Cardiac fibroblast (primary cell): ENCODE measurements around the gene CFAP100.

Source experiments
- DNase-seq, 2 donors: peaks; one replicate each; pipeline versions ENCODE4 v3.0.0 to v3.0.0-alpha.2; 2010; ENCODE audit warnings: low read depth in 2 of 2
- H3K4me3 ChIP-seq, 2 donors: replicated peaks in 1 of 2; 1 replicate in 1 of 2; 2 replicates in 1 of 2; pipeline ENCODE4 v1.5.1; 2011; ENCODE audit warnings: low read depth in 2 of 2, low read length in 2 of 2, mild to moderate bottlenecking in 2 of 2, moderate library complexity in 1 of 2
- TF ChIP-seq, protein P1 (sequence below): IDR thresholded peaks from one replicate; pipeline ENCODE4 v1.5.1; 2011; ENCODE audit warnings: low read depth, mild to moderate bottlenecking, low read length, inconsistent platforms

CFAP100 gene

DNA sequence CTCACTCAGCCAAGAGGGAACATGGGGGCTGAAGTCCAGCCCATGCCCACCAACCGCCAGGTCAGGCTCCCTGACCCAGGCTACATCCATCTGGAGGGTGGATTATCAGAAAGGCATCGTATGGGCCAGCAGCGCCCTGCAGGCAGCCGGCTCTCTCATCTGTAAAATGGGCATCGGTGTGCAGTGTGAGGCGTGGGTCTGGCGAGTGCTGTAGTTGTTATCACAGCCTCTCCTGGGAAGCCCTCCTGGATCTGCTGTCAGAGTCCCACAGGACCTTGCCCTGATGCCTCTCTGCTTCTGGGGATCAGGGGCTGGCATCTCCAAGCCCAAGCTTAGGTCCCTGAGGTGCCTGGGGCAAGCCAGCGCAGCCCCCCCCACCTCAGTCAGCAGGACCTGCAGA lies 27.4 kb downstream of the CFAP100 start:
- TF ChIP-seq, protein P1, sequence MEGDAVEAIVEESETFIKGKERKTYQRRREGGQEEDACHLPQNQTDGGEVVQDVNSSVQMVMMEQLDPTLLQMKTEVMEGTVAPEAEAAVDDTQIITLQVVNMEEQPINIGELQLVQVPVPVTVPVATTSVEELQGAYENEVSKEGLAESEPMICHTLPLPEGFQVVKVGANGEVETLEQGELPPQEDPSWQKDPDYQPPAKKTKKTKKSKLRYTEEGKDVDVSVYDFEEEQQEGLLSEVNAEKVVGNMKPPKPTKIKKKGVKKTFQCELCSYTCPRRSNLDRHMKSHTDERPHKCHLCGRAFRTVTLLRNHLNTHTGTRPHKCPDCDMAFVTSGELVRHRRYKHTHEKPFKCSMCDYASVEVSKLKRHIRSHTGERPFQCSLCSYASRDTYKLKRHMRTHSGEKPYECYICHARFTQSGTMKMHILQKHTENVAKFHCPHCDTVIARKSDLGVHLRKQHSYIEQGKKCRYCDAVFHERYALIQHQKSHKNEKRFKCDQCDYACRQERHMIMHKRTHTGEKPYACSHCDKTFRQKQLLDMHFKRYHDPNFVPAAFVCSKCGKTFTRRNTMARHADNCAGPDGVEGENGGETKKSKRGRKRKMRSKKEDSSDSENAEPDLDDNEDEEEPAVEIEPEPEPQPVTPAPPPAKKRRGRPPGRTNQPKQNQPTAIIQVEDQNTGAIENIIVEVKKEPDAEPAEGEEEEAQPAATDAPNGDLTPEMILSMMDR = no peak
- no peak overlapping the region for H3K4me3 ChIP-seq
- no peak for DNase-seq

DNA sequence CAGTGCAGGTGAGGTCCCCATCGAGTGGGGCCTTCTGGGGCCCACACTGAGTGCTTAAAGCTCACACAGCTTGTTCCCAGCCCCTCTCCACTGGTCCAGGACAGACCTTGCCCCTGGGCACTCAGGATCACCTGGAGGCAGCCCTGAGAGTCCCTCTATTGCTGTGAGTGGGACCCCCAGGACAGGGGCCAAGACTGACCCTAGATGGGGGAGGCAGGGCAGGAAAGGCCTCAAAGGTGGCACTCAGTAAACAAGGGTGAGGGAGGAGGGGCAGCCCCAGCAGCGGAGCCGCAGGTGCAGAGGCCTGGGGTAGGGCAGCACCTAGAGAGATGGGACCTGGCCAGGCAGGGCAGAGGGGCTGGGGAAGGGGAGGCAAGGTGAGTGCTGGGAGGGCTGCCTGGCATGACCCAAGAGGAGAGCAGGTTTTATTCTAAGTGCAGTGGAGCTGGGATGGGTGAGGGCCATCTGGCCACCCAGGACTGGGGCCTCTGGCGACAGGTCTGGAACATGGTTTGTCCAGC lies 27.9 kb downstream of the CFAP100 start:
- TF ChIP-seq, protein P1 = no peak
- DNase-seq = no peak
- no peak overlapping the region for H3K4me3 ChIP-seq

DNA sequence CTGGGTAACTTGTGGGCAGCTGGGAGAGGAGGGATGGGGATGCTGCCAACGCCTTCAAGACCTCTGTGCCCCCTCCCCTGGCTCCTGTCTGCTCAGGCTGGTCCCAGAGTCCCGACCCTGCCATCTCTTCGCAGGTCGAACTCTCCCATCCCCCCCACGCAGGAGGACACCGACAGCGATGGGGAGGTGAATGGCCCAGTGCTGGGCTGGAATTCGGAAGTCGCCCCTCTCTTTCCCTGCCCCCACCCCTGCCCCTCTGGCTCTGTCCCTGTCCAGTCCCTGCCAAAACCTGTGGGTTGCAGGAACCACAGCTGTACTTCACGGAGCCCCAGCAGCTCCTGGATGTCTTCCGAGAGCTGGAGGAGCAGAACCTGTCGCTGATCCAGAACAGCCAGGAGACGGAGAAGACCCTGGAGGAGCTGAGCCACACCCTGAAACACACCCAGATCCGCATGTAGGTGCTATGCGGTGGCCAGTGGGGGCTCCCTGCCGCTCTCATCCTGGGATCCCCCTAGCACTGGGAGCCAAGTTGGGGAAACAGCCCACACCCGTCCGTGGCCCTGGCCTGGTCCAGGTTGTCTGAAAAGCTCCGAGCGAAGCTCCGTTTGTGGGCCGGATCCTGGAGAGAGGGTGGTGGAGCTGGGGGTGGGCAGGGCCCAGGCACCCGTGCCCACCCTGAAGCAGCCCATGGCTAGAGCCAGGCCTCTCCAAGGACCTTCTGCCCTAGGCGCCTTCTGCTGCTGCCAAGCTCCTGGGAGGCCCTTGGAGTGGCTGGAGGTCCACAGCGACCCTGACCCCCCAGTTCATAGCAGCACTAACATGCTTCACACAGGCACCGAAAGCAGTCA lies 28.7 kb downstream of the CFAP100 start:
- DNase-seq = no peak
- TF ChIP-seq, protein P1 = no peak
- no peak overlapping the region for H3K4me3 ChIP-seq

DNA sequence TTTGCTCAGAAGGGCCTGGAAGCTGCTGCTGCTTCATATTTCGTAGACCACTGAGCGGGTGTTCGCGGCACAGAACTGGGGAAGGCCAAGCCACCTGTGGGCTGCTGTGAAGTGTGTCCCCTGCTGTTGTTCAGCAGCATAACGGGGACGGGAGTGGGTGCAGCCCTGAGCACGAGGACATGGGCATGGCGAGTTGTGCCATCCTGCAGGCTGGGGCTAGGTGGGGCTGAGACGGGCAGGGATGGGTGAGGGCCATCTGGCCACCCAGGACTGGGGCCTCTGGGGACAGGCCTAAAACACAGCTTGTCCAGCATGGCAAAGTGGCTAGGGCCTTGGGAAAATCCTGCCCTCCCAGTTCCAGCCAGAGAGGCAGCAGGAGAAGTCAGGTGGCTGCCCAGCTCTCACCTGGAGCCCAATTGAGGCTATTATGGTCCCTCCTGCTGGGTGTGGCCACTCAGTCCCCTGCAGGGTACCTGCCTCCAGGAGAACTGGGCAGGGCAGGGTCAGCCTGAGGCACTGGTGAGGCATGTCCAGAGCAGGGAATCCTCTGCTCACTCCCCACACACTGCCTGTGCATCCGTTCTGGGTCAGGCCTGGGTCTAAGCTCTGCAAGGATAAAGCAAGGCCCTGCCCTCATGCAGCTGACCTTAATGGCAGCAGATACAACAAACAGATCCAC lies 29.5 kb downstream of the CFAP100 start:
- DNase-seq = no peak
- TF ChIP-seq, protein P1 = no peak
- H3K4me3 ChIP-seq = no peak overlapping the region

DNA sequence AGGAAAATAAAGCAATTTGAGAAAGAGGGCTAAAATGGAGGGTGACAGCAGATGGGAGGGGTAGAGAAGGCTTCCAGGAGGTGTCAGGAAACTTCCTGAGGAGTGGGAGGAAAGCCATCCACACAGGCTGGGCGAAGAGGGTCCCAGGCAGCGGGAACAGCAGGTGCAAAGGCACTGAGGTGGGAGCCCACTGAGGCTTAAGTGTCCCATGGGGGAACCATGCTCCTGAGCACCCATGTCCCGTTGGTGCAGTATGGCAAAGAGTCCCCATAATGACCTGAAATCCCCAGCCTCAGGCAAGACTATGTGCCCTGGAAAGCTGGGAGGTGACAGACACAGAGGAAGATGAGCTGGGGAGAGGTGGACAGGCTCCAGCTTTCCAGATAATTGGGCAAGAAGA lies 30.0 kb downstream of the CFAP100 start:
- DNase-seq = no peak
- TF ChIP-seq, protein P1 = no peak
- H3K4me3 ChIP-seq = no peak overlapping the region

DNA sequence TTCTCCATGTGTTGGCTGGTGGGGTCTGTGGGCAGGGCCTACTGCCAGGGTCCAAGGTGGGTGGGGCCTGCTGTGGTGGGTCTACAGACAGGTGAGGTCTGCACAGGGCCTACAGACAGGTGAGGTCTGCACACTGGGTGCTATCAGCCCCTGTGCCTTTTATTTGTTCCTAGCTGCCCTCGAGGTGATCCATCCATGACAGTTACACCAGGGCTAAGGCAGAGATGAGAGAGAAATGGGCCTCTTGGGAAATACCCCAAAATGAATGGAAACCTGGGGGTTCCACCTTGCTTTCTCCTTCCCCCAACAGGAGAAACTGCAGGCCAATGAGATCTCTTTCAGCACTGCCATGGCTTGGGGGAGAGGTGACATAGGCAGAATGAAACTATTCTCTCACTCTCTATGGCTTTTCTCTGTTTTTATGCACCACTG lies 36.4 kb downstream of the CFAP100 start:
- no peak overlapping the region for H3K4me3 ChIP-seq
- TF ChIP-seq, protein P1 = no peak
- DNase-seq = no peak
